A673 (cell line): ENCODE measurements around the gene CCRL2. TPM values are rescaled to one million over a fixed set of nuclear protein-coding genes. Genes with fewer than 3 reads are reported as not detected.
"Not testable (repeated sequence)": the region's sequence is repeated elsewhere in the genome, so short reads cannot be mapped to it uniquely, and the experiment has no call there.

ENCODE experiments used
- BruUV-seq: library from RNA; stranded (reverse); fragments of 400-500 nt; replicated peaks from 2 replicates; lab custom pipeline; 2021; lab: Mats Ljungman, UMichigan
- CTCF ChIA-PET: fragments of 300-600 bp; sonication (Branson Sonifier 250); formaldehyde crosslinking; loops from one replicate; lab custom pipeline; 2022; ENCODE audit warnings: antibody characterized with exemption; lab: Charles Lee
- POLR2A ChIA-PET: fragments of 300-600 bp; sonication (Branson Sonifier 250); formaldehyde crosslinking; loops from one replicate; lab custom pipeline; 2022; ENCODE audit warnings: antibody characterized with exemption; ENCODE audit not compliant: low non-redundant PET; lab: Charles Lee
- DNase-seq: peaks from one replicate; pipeline ENCODE4 v3.0.0-alpha.2; 2015; ENCODE audit warnings: low spot score
- H3K27ac ChIP-seq: fragments of 200-600 bp; sonication (generic); 2 replicates; pipeline ENCODE4 v1.5.1; 2016; ENCODE audit warnings: mixed run types, low read depth, mild to moderate bottlenecking, mixed read lengths, antibody characterized with exemption, low read length; ENCODE audit not compliant: poor library complexity, severe bottlenecking
- H3K27me3 ChIP-seq: fragments of 200-600 bp; sonication (generic); replicated peaks from 2 replicates; pipeline ENCODE4 v1.6.1; 2017; ENCODE audit warnings: mixed run types, low read depth, mild to moderate bottlenecking, mixed read lengths, antibody characterized with exemption, low read length; ENCODE audit not compliant: insufficient read depth, poor library complexity
- H3K36me3 ChIP-seq: fragments of 200-600 bp; sonication (generic); 2 replicates; pipeline ENCODE4 v1.6.1; 2016; ENCODE audit warnings: mixed run types, mild to moderate bottlenecking, mixed read lengths, antibody characterized with exemption, low read length; ENCODE audit not compliant: insufficient read depth, poor library complexity, severe bottlenecking
- H3K4me1 ChIP-seq: fragments of 200-600 bp; sonication (generic); 2 replicates; pipeline ENCODE4 v1.6.1; 2017; ENCODE audit warnings: mixed run types, mild to moderate bottlenecking, mixed read lengths, antibody characterized with exemption, low read length; ENCODE audit not compliant: insufficient read depth, poor library complexity, severe bottlenecking
- H3K4me3 ChIP-seq: fragments of 200-600 bp; sonication (generic); 2 replicates; pipeline ENCODE4 v1.5.1; 2016; ENCODE audit warnings: low read depth, mixed run types, mild to moderate bottlenecking, mixed read lengths, low read length; ENCODE audit not compliant: poor library complexity, severe bottlenecking
- H3K9me3 ChIP-seq: fragments of 200-600 bp; sonication (generic); 2 replicates; pipeline ENCODE4 v1.6.1; 2016; ENCODE audit warnings: mixed run types, low read depth, mild to moderate bottlenecking, mixed read lengths, antibody characterized with exemption, low read length; ENCODE audit not compliant: poor library complexity, severe bottlenecking
- EZH2 ChIP-seq: fragments of 200-600 bp; sonication (generic); IDR thresholded peaks from 2 replicates; pipeline ENCODE4 v1.6.1; 2017; ENCODE audit warnings: borderline replicate concordance, low read depth, mild to moderate bottlenecking, mixed read lengths, antibody characterized with exemption, low read length; ENCODE audit not compliant: poor library complexity, severe bottlenecking
- intact Hi-C: fragments of 100-400 bp; cut with micrococcal nuclease; formaldehyde crosslinking; loops from one replicate; pipeline ENCODE4 v1.10.0; 2022; ENCODE audit not compliant: unreplicated experiment
- total RNA-seq: library from RNA; stranded (reverse); gene quantifications from 2 replicates; pipeline ENCODE4 v1.2.3, GENCODE V29; 2021
- TF ChIP-seq, protein P1 (sequence below): fragments of 300-800, 200-600 bp; sonication (generic); conservative IDR thresholded peaks from 2 replicates; pipeline ENCODE4 v1.5.1; 2017; ENCODE audit warnings: low read depth, mild to moderate bottlenecking, antibody characterized with exemption, low read length, moderate library complexity, mixed read lengths

CCRL2 gene
- total RNA-seq, 1 experiment from 2014 or later: not detected

- no peaks in the 10 kb centered on the region for H3K9me3 ChIP-seq
- H3K27ac ChIP-seq: no peak overlapping the region
- no TSS peak for BruUV-seq
- intact Hi-C loops: no loop called here
- no peak for TF ChIP-seq EZH2
- TF ChIP-seq, protein P1, sequence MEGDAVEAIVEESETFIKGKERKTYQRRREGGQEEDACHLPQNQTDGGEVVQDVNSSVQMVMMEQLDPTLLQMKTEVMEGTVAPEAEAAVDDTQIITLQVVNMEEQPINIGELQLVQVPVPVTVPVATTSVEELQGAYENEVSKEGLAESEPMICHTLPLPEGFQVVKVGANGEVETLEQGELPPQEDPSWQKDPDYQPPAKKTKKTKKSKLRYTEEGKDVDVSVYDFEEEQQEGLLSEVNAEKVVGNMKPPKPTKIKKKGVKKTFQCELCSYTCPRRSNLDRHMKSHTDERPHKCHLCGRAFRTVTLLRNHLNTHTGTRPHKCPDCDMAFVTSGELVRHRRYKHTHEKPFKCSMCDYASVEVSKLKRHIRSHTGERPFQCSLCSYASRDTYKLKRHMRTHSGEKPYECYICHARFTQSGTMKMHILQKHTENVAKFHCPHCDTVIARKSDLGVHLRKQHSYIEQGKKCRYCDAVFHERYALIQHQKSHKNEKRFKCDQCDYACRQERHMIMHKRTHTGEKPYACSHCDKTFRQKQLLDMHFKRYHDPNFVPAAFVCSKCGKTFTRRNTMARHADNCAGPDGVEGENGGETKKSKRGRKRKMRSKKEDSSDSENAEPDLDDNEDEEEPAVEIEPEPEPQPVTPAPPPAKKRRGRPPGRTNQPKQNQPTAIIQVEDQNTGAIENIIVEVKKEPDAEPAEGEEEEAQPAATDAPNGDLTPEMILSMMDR: no peak
- H3K36me3 ChIP-seq: no peaks in the 10 kb centered on the region
- no peaks in the 10 kb centered on the region for H3K4me1 ChIP-seq
- no peak overlapping the region for H3K4me3 ChIP-seq
- CTCF ChIA-PET: no interaction called here
- no peaks in the 10 kb centered on the region for H3K27me3 ChIP-seq
- POLR2A ChIA-PET: no interaction called here
- no peak for DNase-seq
Measured at GRCh38 chr3:46422617-46423016, 15.6 kb downstream of the CCRL2 start.

DNA sequence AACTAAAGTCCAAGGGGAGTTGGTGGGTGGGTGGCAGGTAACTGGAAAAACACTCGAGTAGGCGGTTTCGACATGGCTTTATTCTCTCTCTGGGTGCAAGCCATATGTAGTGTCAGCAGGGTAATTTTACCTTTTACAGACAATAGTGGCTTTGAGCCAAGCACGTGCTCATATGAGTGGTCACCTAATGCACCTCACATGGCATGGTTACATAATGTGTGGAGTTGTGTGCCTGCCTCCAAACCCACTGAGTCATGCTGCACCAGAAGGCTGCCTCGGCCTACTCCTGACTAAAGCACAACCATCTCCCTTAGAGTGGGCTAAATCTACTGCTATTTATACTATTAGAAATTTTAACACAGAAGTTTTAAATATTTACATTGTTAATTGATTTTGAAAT lies 16.5 kb downstream of the CCRL2 start:
- no peak overlapping the region for H3K4me3 ChIP-seq
- no peaks in the 10 kb centered on the region for H3K4me1 ChIP-seq
- no TSS peak for BruUV-seq
- ChIA-PET POLR2A (no interaction called here), CTCF (no interaction called here)
- no peak for DNase-seq
- H3K27ac ChIP-seq: no peak overlapping the region
- H3K36me3 ChIP-seq: no peaks in the 10 kb centered on the region
- no peaks in the 10 kb centered on the region for H3K27me3 ChIP-seq
- H3K9me3 ChIP-seq: no peaks in the 10 kb centered on the region
- intact Hi-C loops: no loop called here
- TF ChIP-seq EZH2: no peak
- TF ChIP-seq, protein P1: no peak

DNA sequence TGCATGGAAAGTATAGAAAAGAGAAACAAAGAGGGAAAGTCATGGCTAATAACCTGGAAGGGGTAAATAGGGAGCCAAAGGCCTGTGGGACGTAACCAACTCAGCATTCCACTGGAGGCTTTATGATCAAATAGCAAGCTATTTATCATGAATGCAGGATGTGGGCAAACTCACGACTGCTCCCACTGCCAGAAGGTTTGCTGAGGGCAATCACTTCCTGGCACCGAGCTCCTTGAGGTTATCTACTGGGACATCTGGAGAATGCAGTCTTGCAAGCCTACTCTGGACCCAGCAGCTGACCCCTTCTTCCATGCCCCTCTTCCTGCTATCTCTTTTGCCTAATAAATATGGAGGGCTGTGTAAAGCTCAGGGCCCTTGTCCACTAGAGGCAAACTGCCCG lies 19.4 kb downstream of the CCRL2 start:
- intact Hi-C loops, CTCF ChIA-PET, DNase-seq: not testable (repeated sequence)

GRCh38 chr3:46427404-46427803 lies 20.3 kb downstream of the CCRL2 start:
- H3K9me3 ChIP-seq, H3K27me3 ChIP-seq, BruUV-seq, H3K4me3 ChIP-seq, H3K27ac ChIP-seq, H3K36me3 ChIP-seq, DNase-seq, intact Hi-C loops, H3K4me1 ChIP-seq, POLR2A ChIA-PET: not testable (repeated sequence)
- CTCF ChIA-PET: interaction anchor here (0.7 kb wide), 1 partner anchor 489 kb away, joined by 3 read pairs; no protein-coding TSS in a partner anchor

More for the DNA sequence above, 19.4 kb downstream of the CCRL2 start:
- H3K4me3 ChIP-seq, H3K27ac ChIP-seq, POLR2A ChIA-PET, H3K27me3 ChIP-seq, BruUV-seq, H3K9me3 ChIP-seq, H3K36me3 ChIP-seq, H3K4me1 ChIP-seq: not testable (repeated sequence)
